ENCODE measurements around the gene SLCO1C1. TPM values are rescaled to one million over a fixed set of nuclear protein-coding genes. Genes with fewer than 3 reads are reported as not detected.

The SLCO1C1 gene
- total and polyA plus RNA-seq, 2 of the 4 experiments (the other 2 are of a cell fraction): not detected

DNA sequence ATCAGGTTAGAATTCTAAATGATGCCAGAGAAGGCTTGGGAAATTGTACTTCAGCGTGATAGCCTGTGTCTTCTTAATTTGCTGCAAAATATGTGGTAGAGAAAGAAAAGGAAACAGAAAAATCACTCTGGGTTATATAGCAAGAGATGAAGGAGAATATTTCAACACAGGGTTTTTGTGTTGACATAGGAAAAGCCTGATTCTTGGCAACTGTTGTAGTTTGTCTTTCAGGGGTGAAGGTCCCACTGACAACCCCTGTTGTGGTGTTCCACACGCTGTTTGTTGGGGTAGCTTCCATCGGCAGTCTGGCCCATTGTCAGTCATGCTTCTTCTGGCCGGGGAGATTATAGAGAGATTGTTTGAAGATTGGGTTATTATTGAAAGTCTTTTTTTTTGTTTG is 13.8 kb upstream of the SLCO1C1 start:
- dilution Hi-C loops (cut with HindIII; ENCODE audit: low sequenced_read_pairs, unreplicated experiment) (no loop called here), in situ Hi-C loops (cut with MboI; ENCODE audit: low sequenced_read_pairs) (no loop called here), intact Hi-C loops (cut with micrococcal nuclease) (no loop called here)
- H3K9me1 ChIP-seq (ENCODE audit: insufficient read depth, low read length): no peaks in the 10 kb centered on the region
- no peak overlapping the region for H3K27ac ChIP-seq (ENCODE audit: insufficient read depth, low read length)
- no peak overlapping the region for H2AK9ac ChIP-seq (replicated peaks; ENCODE audit: low read depth, low read length, poor library complexity)
- no peak overlapping the region for H3K4me3 ChIP-seq (ENCODE audit: insufficient read depth, low read depth, low read length)
- H3K14ac ChIP-seq (replicated peaks; ENCODE audit: low read depth, low read length): no peak overlapping the region
- H2BK20ac ChIP-seq (ENCODE audit: low read depth, low read length): no peak overlapping the region
- H4K91ac ChIP-seq (ENCODE audit: insufficient read depth, low read depth, low read length): no peak overlapping the region
- no peaks in the 10 kb centered on the region for H3K4me1 ChIP-seq (ENCODE audit: control insufficient read depth, insufficient read depth, low read length)
- H3K9ac ChIP-seq (ENCODE audit: low read depth, low read length): no peak overlapping the region
- TF ChIP-seq FOS (IDR thresholded peaks at IDR 0.05; ENCODE audit: low read depth, low read length): no peak
- TF ChIP-seq MAZ (IDR thresholded peaks at IDR 0.05; ENCODE audit: borderline replicate concordance, low read depth, low read length): no peak
- no peak for TF ChIP-seq RFX5 (IDR thresholded peaks at IDR 0.05; ENCODE audit: low read depth, low read length)
- TF ChIP-seq CHD1 (IDR thresholded peaks at IDR 0.05; ENCODE audit: low read depth, low read length): no peak
- no peak for TF ChIP-seq POLR2A (IDR thresholded peaks at IDR 0.05; ENCODE audit: low read depth, low read length)
- TF ChIP-seq, protein P1, sequence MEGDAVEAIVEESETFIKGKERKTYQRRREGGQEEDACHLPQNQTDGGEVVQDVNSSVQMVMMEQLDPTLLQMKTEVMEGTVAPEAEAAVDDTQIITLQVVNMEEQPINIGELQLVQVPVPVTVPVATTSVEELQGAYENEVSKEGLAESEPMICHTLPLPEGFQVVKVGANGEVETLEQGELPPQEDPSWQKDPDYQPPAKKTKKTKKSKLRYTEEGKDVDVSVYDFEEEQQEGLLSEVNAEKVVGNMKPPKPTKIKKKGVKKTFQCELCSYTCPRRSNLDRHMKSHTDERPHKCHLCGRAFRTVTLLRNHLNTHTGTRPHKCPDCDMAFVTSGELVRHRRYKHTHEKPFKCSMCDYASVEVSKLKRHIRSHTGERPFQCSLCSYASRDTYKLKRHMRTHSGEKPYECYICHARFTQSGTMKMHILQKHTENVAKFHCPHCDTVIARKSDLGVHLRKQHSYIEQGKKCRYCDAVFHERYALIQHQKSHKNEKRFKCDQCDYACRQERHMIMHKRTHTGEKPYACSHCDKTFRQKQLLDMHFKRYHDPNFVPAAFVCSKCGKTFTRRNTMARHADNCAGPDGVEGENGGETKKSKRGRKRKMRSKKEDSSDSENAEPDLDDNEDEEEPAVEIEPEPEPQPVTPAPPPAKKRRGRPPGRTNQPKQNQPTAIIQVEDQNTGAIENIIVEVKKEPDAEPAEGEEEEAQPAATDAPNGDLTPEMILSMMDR (conservative IDR thresholded peaks at IDR 0.05; ENCODE audit: low read depth, low read length): no peak
- TF ChIP-seq, protein P2, sequence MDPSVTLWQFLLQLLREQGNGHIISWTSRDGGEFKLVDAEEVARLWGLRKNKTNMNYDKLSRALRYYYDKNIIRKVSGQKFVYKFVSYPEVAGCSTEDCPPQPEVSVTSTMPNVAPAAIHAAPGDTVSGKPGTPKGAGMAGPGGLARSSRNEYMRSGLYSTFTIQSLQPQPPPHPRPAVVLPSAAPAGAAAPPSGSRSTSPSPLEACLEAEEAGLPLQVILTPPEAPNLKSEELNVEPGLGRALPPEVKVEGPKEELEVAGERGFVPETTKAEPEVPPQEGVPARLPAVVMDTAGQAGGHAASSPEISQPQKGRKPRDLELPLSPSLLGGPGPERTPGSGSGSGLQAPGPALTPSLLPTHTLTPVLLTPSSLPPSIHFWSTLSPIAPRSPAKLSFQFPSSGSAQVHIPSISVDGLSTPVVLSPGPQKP (IDR thresholded peaks at IDR 0.05; ENCODE audit: borderline replicate concordance, low read depth, low read length): no peak
- no peak for TF ChIP-seq RAD21 (IDR thresholded peaks at IDR 0.05; ENCODE audit: low read length)
- TF ChIP-seq CEBPB (IDR thresholded peaks at IDR 0.05; ENCODE audit: low read depth, low read length): no peak
- no peak for TF ChIP-seq SMC3 (IDR thresholded peaks at IDR 0.05; ENCODE audit: low read depth, low read length)
- no peak for TF ChIP-seq MAFK (IDR thresholded peaks at IDR 0.05; ENCODE audit: low read depth, low read length)
- H3K23ac ChIP-seq (ENCODE audit: low read depth, low read length): no peak overlapping the region
- no peak overlapping the region for H2BK120ac ChIP-seq (ENCODE audit: low read depth, low read length)
- H2BK5ac ChIP-seq (ENCODE audit: low read depth, low read length, poor library complexity, severe bottlenecking): no peak overlapping the region
- H3K36me3 ChIP-seq (ENCODE audit: control insufficient read depth, insufficient read depth, low read length): no peaks in the 10 kb centered on the region
- H2AFZ ChIP-seq (replicated peaks; ENCODE audit: low read length, poor library complexity): no peak overlapping the region
- H4K8ac ChIP-seq (ENCODE audit: low read depth in 2 of 2, low read length in 2 of 2): no peak overlapping the region
- no peak overlapping the region for H3K4me2 ChIP-seq (ENCODE audit: low read depth, low read length)
- H4K20me1 ChIP-seq (ENCODE audit: insufficient read depth, low read length): no peaks in the 10 kb centered on the region
- ChIA-PET CTCF (no interaction called here), POLR2A (ENCODE audit: unreplicated experiment) (no interaction called here)
- H3K56ac ChIP-seq (ENCODE audit: extremely low read depth, insufficient read depth, low read length): no peak overlapping the region
- no peak overlapping the region for H3K4ac ChIP-seq (ENCODE audit: low read depth, low read length)
- H2BK15ac ChIP-seq (ENCODE audit: low read depth, low read length): no peak overlapping the region
- WGBS, 2 experiments (ENCODE audit: extremely low coverage in 2 of 2, insufficient read length in 1 of 2): no CpG with 5 or more reads among the region's 4 CpGs
- H3K27me3 ChIP-seq (ENCODE audit: control insufficient read depth, insufficient read depth, low read length): no peaks in the 10 kb centered on the region
- no peak overlapping the region for H4K5ac ChIP-seq (ENCODE audit: low read depth, low read length)
- ATAC-seq (ENCODE audit: low read depth) (no peak), DNase-seq (no peak)
- no peak overlapping the region for H3K18ac ChIP-seq (ENCODE audit: low read depth, low read length)
- no TSS peak for BruUV-seq (replicated peaks)
- no peaks in the 10 kb centered on the region for H3K79me1 ChIP-seq (ENCODE audit: low read depth in 1 of 2, low read length in 2 of 2)
- H3K9me3 ChIP-seq (ENCODE audit: control insufficient read depth, insufficient read depth, low read length): no peaks in the 10 kb centered on the region
- no peak overlapping the region for H2AK5ac ChIP-seq (ENCODE audit: low read depth, low read length)

Data from IMR-90 (cell line).